K562 (cell line): ENCODE measurements around the gene ANGPTL7. TPM values are rescaled to one million over a fixed set of nuclear protein-coding genes. Genes with fewer than 3 reads are reported as not detected.

Source experiments
- ATAC-seq: fragments of 200-7000 bp; cut with Tn5 transposase; 3 replicates; pipeline ENCODE4 v1.9.1; 2020; ENCODE audit warnings: moderate library complexity
- BruUV-seq: library from RNA; stranded (reverse); fragments of 400-500 nt; replicated peaks from 2 replicates; lab custom pipeline; 2021; lab: Mats Ljungman, UMichigan
- CTCF ChIA-PET: fragments of 300-600 bp; formaldehyde crosslinking; extraction: SDS; loops from one replicate; lab custom pipeline; 2021; ENCODE audit warnings: low intra/inter-chr PET ratio; lab: Yijun Ruan, JAX
- POLR2A ChIA-PET: fragments of 300-600, 350-650 bp; sonication (Branson Sonifier 250); formaldehyde crosslinking; extraction: SDS; loops from one replicate; lab custom pipeline; 2021; ENCODE audit warnings: antibody characterized with exemption, inconsistent platforms; lab: Yijun Ruan, JAX
- DNase-seq, 4 experiments: peaks; one replicate each; pipeline versions ENCODE4 v3.0.0 to v3.0.0-alpha.2; 2011 to 2018; ENCODE audit warnings: low spot score in 3 of 4, mixed read lengths in 3 of 4; ENCODE audit errors: extremely low read depth in 1 of 4
- FAIRE-seq: peaks from 2 replicates; lab custom pipeline; 2011; peaks lifted over from hg19 to GRCh38; lab: Jason Lieb, UNC
- H2AFZ ChIP-seq: 2 replicates; pipeline ENCODE4 v1.6.0; 2011; ENCODE audit warnings: low read depth, low read length, control low read depth, inconsistent platforms
- H3K27ac ChIP-seq: fragments of 200-600 bp; 3 replicates; pipeline ENCODE4 v1.8.0; 2011; ENCODE audit warnings: low read depth, mild to moderate bottlenecking, control low read depth, inconsistent platforms, low read length, moderate library complexity, mixed read lengths; ENCODE audit errors: extremely low read depth
- H3K27me3 ChIP-seq, 2 experiments: fragments of 300-600 bp in 1 of 2; 2 replicates in 1 of 2; 3 replicates in 1 of 2; pipeline versions ENCODE4 v1.6.0 to v1.8.0; 2011; ENCODE audit warnings: inconsistent platforms in 2 of 2, low read length in 2 of 2, mild to moderate bottlenecking in 1 of 2, mixed read lengths in 1 of 2, moderate library complexity in 1 of 2; ENCODE audit not compliant: control insufficient read depth in 2 of 2, insufficient read depth in 2 of 2
- H3K36me3 ChIP-seq: fragments of 300-600 bp; 3 replicates; pipeline ENCODE4 v1.8.0; 2011; ENCODE audit warnings: mild to moderate bottlenecking, low read length, inconsistent platforms; ENCODE audit not compliant: control insufficient read depth, insufficient read depth
- H3K4me1 ChIP-seq, 2 experiments: fragments of 200-600 bp in 1 of 2; replicated peaks in 1 of 2; 2 replicates in 1 of 2; 3 replicates in 1 of 2; pipeline versions ENCODE4 v1.5.1 to v1.8.0; 2011; ENCODE audit warnings: inconsistent platforms in 2 of 2, low read length in 2 of 2, mild to moderate bottlenecking in 1 of 2, mixed read lengths in 1 of 2, moderate library complexity in 1 of 2; ENCODE audit not compliant: control insufficient read depth in 2 of 2, insufficient read depth in 2 of 2
- H3K4me2 ChIP-seq: 2 replicates; pipeline ENCODE4 v1.6.1; 2011; ENCODE audit warnings: low read length, control low read depth, inconsistent platforms, mixed read lengths; ENCODE audit not compliant: insufficient read depth
- H3K4me3 ChIP-seq: fragments of 200-600 bp; sonication (generic), shearing (Covaris generic); 2 replicates; pipeline ENCODE4 v1.5.1; 2016; ENCODE audit warnings: control low read depth, inconsistent platforms
- H3K79me2 ChIP-seq: fragments of 200-600 bp; 3 replicates; pipeline ENCODE4 v1.8.0; 2011; ENCODE audit warnings: low read length, inconsistent platforms; ENCODE audit not compliant: control insufficient read depth, insufficient read depth
- H3K9ac ChIP-seq, 2 experiments: 2 replicates each; pipeline versions ENCODE4 v1.6.0 to v1.6.1; 2011; ENCODE audit warnings: low read depth in 2 of 2, low read length in 2 of 2, control low read depth in 1 of 2, inconsistent platforms in 1 of 2, mild to moderate bottlenecking in 1 of 2, mixed read lengths in 1 of 2; ENCODE audit not compliant: insufficient read depth in 1 of 2
- H3K9me1 ChIP-seq: one replicate; pipeline ENCODE4 v1.6.0; 2011; ENCODE audit warnings: inconsistent platforms, mild to moderate bottlenecking, low read length, moderate library complexity; ENCODE audit not compliant: control insufficient read depth, insufficient read depth
- H3K9me3 ChIP-seq: replicated peaks from 2 replicates; pipeline ENCODE4 v1.5.1; 2011; ENCODE audit warnings: low read depth, low read length, inconsistent platforms; ENCODE audit not compliant: control insufficient read depth, insufficient read depth
- H4K20me1 ChIP-seq: replicated peaks from 2 replicates; pipeline ENCODE4 v1.6.1; 2011; ENCODE audit warnings: low read length, inconsistent platforms, mixed read lengths; ENCODE audit not compliant: control insufficient read depth, insufficient read depth
- EWSR1 ChIP-seq: fragments of 450-650 bp; IDR thresholded peaks from 2 replicates; pipeline ENCODE4 v1.6.1; 2018; ENCODE audit warnings: borderline replicate concordance, mild to moderate bottlenecking, low read depth, moderate library complexity; ENCODE audit not compliant: partially characterized antibody
- HES1 ChIP-seq: fragments of 450-650 bp; IDR thresholded peaks from 2 replicates; pipeline ENCODE4 v1.6.1; 2016; ENCODE audit warnings: low read depth, mild to moderate bottlenecking, moderate library complexity
- MBD2 ChIP-seq: sonication (generic); IDR thresholded peaks from 2 replicates; pipeline ENCODE4 v1.6.1; 2016; ENCODE audit warnings: low read depth, borderline replicate concordance
- MYBL2 ChIP-seq, 2 experiments: fragments of 450-650 bp in 1 of 2; sonication (generic) in 1 of 2; formaldehyde crosslinking in 1 of 2; IDR thresholded peaks; 2 replicates each; pipeline versions ENCODE4 v1.6.1 to v1.8.1; 2017 to 2022; ENCODE audit warnings: borderline replicate concordance in 1 of 2, inconsistent platforms in 1 of 2, low read depth in 1 of 2, mild to moderate bottlenecking in 1 of 2, missing genetic modification reagents in 1 of 2, moderate library complexity in 1 of 2
- SPI1 ChIP-seq: IDR thresholded peaks from 2 replicates; pipeline ENCODE4 v1.6.1; 2011; ENCODE audit warnings: low read depth, low read length, control low read depth, borderline replicate concordance
- TFAM ChIP-seq: fragments of 250-450 bp; sonication (Bioruptor Pico); conservative IDR thresholded peaks from 2 replicates; pipeline ENCODE4 v1.5.0; 2021; ENCODE audit warnings: mild to moderate bottlenecking, moderate library complexity
- TSC22D4 ChIP-seq: fragments of 450-650 bp; IDR thresholded peaks from 2 replicates; pipeline ENCODE4 v1.6.1; 2016; ENCODE audit warnings: missing genetic modification characterization, missing biosample characterization, control low read depth
- ZNF512 ChIP-seq: IDR thresholded peaks from 2 replicates; pipeline ENCODE4 v1.6.1; 2016; ENCODE audit warnings: missing genetic modification characterization, missing compliant biosample characterization
- WGBS: fragments of 100-300 bp; shearing (Covaris generic); methylation state at CpG from one replicate; pipeline ENCODE4 v1.1.6; 2016; ENCODE audit warnings: low coverage, mixed read lengths; ENCODE audit not compliant: insufficient coverage; ENCODE audit errors: missing lambda C conversion rate; 5-methylcytosine and 5-hydroxymethylcytosine counted together
- in situ Hi-C: fragments of 300-500 bp; cut with MboI; formaldehyde crosslinking; loops from 4 replicates; pipeline ENCODE4 v1.15.0; 2018; ENCODE audit warnings: inconsistent platforms, mixed read lengths
- intact Hi-C: fragments of 100-400 bp; cut with micrococcal nuclease; formaldehyde crosslinking; loops from 2 replicates; pipeline ENCODE4 v1.14.2; 2022
- polyA plus RNA-seq, 8 experiments: library from polyadenylated mRNA; depleted of rRNA in 4 of 8; stranded (reverse) in 5 of 8; unstranded in 3 of 8; fragments of >200 nt; fragmentation: Nextera tagmentation in 2 of 8; fragmentation: Illumina TruSeq in 1 of 8; extraction: Ambion mirVana in 2 of 8; extraction: Trizol in 1 of 8; gene quantifications; 2 replicates each; pipeline versions ENCODE4 v1.2.1 to v1.2.3, GENCODE V29; 2011 to 2014; ENCODE audit warnings: inconsistent platforms in 1 of 8, missing spikeins in 1 of 8
- total RNA-seq, 7 experiments: library from RNA; depleted of rRNA in 6 of 7; stranded (reverse); fragments of >200 nt in 6 of 7; fragmentation: Illumina TruSeq in 2 of 7; extraction: Trizol in 2 of 7; gene quantifications; 2 replicates each; pipeline versions ENCODE4 v1.2.1 to v1.2.3, GENCODE V29; 2011 to 2021; ENCODE audit warnings: low replicate concordance in 1 of 7
- TF ChIP-seq, protein P1 (sequence below): fragments of 450-650 bp; IDR thresholded peaks from 2 replicates; pipeline ENCODE4 v1.6.1; 2016; ENCODE audit warnings: mild to moderate bottlenecking
- TF ChIP-seq, protein P2 (sequence below): fragments of 200-800 bp; sonication (Bioruptor generic); IDR thresholded peaks from 2 replicates; pipeline ENCODE4 v1.6.1; 2016; ENCODE audit warnings: missing genetic modification characterization, missing compliant biosample characterization

Gene ANGPTL7
- total and polyA plus RNA-seq, 9 of the 15 experiments (the other 6 are each of a cell fraction or from before 2014, with no cell fraction given), result not detected

DNA sequence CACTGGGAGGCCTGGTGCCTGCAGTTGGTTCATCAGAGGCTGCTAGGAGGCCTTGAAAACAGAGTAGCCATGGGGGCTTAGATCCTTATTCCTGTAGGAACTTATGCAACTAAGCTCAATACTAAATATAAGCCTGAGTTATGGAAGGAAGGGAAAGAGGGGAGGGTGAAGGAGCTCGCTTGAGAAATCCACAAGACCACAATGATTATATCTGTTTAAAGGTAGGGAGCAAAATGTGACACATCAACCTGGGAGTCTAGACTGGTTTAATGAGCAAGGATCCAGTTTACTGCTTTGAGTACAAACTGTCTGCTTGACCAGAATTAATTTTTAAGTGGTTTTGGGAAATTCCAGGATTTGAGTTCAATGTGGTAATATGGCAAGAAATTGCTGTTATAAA is 20.4 kb upstream of the ANGPTL7 start (continued):
- TF ChIP-seq, protein P1, sequence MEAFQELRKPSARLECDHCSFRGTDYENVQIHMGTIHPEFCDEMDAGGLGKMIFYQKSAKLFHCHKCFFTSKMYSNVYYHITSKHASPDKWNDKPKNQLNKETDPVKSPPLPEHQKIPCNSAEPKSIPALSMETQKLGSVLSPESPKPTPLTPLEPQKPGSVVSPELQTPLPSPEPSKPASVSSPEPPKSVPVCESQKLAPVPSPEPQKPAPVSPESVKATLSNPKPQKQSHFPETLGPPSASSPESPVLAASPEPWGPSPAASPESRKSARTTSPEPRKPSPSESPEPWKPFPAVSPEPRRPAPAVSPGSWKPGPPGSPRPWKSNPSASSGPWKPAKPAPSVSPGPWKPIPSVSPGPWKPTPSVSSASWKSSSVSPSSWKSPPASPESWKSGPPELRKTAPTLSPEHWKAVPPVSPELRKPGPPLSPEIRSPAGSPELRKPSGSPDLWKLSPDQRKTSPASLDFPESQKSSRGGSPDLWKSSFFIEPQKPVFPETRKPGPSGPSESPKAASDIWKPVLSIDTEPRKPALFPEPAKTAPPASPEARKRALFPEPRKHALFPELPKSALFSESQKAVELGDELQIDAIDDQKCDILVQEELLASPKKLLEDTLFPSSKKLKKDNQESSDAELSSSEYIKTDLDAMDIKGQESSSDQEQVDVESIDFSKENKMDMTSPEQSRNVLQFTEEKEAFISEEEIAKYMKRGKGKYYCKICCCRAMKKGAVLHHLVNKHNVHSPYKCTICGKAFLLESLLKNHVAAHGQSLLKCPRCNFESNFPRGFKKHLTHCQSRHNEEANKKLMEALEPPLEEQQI, result no peak
- TF ChIP-seq TFAM, result no peak

DNA sequence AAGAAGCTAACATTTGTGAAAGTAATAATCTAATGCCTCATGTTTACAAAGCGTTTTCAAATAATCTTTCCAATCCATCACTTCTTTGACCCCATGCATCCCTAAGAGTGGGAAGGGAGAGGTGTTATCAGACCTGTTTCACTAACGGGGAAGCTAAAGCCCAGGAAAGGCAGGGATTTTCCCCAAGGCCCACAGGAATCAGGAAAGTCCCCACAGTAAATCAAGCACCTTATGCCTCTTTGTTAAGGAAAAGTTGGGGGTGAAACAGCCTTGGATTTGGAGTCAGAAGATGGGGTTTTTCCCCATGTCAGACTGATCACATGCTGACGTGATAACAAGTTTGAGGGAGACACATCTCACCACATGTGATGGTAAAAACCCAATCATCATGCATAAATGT is 20.0 kb upstream of the ANGPTL7 start:
- H2AFZ ChIP-seq, result no peak overlapping the region
- no peaks in the 10 kb centered on the region for H3K9me3 ChIP-seq
- DNase-seq (no peak), FAIRE-seq (no peak), ATAC-seq (no peak)
- H3K4me3 ChIP-seq, result no peak overlapping the region
- no peak overlapping the region for H3K27ac ChIP-seq
- in situ Hi-C loops (no loop called here), intact Hi-C loops (no loop called here)
- no peaks in the 10 kb centered on the region for H3K27me3 ChIP-seq
- H3K9me1 ChIP-seq, result no peaks in the 10 kb centered on the region
- no peaks in the 10 kb centered on the region for H3K79me2 ChIP-seq
- 44% methylated on average over 3 of the region's 3 CpGs for WGBS
- no TSS peak for BruUV-seq
- H3K9ac ChIP-seq, result no peak overlapping the region
- CTCF ChIA-PET, result no interaction called here
- H3K4me2 ChIP-seq, result no peak overlapping the region
- H3K36me3 ChIP-seq, result peaks cover 32% of the 10 kb centered on the region
- no peaks in the 10 kb centered on the region for H3K4me1 ChIP-seq
- H4K20me1 ChIP-seq, result no peaks in the 10 kb centered on the region
- POLR2A ChIA-PET, result interaction anchor here (0.6 to 1.0 kb wide), 4 partner anchors 9 to 67 kb away, joined by 3 to 5 read pairs (median 4); no protein-coding TSS in a partner anchor
- TF ChIP-seq SPI1, result no peak
- TF ChIP-seq HES1, result no peak
- TF ChIP-seq EWSR1, result no peak
- no peak for TF ChIP-seq MBD2
- TF ChIP-seq, protein P2, sequence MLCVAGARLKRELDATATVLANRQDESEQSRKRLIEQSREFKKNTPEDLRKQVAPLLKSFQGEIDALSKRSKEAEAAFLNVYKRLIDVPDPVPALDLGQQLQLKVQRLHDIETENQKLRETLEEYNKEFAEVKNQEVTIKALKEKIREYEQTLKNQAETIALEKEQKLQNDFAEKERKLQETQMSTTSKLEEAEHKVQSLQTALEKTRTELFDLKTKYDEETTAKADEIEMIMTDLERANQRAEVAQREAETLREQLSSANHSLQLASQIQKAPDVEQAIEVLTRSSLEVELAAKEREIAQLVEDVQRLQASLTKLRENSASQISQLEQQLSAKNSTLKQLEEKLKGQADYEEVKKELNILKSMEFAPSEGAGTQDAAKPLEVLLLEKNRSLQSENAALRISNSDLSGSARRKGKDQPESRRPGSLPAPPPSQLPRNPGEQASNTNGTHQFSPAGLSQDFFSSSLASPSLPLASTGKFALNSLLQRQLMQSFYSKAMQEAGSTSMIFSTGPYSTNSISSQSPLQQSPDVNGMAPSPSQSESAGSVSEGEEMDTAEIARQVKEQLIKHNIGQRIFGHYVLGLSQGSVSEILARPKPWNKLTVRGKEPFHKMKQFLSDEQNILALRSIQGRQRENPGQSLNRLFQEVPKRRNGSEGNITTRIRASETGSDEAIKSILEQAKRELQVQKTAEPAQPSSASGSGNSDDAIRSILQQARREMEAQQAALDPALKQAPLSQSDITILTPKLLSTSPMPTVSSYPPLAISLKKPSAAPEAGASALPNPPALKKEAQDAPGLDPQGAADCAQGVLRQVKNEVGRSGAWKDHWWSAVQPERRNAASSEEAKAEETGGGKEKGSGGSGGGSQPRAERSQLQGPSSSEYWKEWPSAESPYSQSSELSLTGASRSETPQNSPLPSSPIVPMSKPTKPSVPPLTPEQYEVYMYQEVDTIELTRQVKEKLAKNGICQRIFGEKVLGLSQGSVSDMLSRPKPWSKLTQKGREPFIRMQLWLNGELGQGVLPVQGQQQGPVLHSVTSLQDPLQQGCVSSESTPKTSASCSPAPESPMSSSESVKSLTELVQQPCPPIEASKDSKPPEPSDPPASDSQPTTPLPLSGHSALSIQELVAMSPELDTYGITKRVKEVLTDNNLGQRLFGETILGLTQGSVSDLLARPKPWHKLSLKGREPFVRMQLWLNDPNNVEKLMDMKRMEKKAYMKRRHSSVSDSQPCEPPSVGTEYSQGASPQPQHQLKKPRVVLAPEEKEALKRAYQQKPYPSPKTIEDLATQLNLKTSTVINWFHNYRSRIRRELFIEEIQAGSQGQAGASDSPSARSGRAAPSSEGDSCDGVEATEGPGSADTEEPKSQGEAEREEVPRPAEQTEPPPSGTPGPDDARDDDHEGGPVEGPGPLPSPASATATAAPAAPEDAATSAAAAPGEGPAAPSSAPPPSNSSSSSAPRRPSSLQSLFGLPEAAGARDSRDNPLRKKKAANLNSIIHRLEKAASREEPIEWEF (CRISPR knock-in tag), result no peak
- TF ChIP-seq TSC22D4 (tag), result no peak
- no peak for TF ChIP-seq ZNF512
- TF ChIP-seq MYBL2 (IDR thresholded peaks at IDR 0.05; ENCODE audit: low read depth), result no peak
- TF ChIP-seq MYBL2 (CRISPR knock-in tag; IDR thresholded peaks at IDR 0.05; ENCODE audit: borderline replicate concordance), result no peak
